Activated effector memory CD4-positive, alpha-beta T cell treated with anti-CD3 and anti-CD28 coated beads, Interleukin-2, amount 50 U/mL, for 16 hours (primary cell): ENCODE measurements around the gene PXMP4.

ENCODE experiments used
- DNase-seq: peaks from one replicate; pipeline ENCODE4 v3.0.0-alpha.2; 2020

PXMP4 gene

GRCh38 chr20:33653218-33653899 is 66.8 kb downstream of the PXMP4 start:
- DNase-seq, result no peak
